IPS-20b (cell line): Measurements from ENCODE around the gene DNLZ.
"Not testable (repeated sequence)": the region's sequence is repeated elsewhere in the genome, so short reads cannot be mapped to it uniquely, and the experiment has no call there.

ENCODE experiments used
- H3K27ac ChIP-seq: one replicate; pipeline ENCODE4 v1.5.1; 2013; ENCODE audit warnings: low read length
- H3K27me3 ChIP-seq: 2 replicates; pipeline ENCODE4 v1.6.1; 2013; ENCODE audit warnings: mild to moderate bottlenecking, low read length, inconsistent platforms; ENCODE audit not compliant: insufficient read depth
- H3K36me3 ChIP-seq: 2 replicates; pipeline ENCODE4 v1.6.1; 2013; ENCODE audit warnings: low read depth, mild to moderate bottlenecking, inconsistent platforms, low read length, moderate library complexity; ENCODE audit not compliant: insufficient read depth
- H3K4me1 ChIP-seq: 2 replicates; pipeline ENCODE4 v1.6.1; 2013; ENCODE audit warnings: mild to moderate bottlenecking, control low read depth, inconsistent platforms, low read length, moderate library complexity; ENCODE audit not compliant: insufficient read depth
- H3K4me3 ChIP-seq: 2 replicates; pipeline ENCODE4 v1.5.1; 2013; ENCODE audit warnings: mild to moderate bottlenecking, low read length, inconsistent platforms
- H3K9ac ChIP-seq: 2 replicates; pipeline ENCODE4 v1.6.1; 2013; ENCODE audit warnings: low read depth, mild to moderate bottlenecking, inconsistent platforms, low read length, moderate library complexity
- H3K9me3 ChIP-seq: 2 replicates; pipeline ENCODE4 v1.6.1; 2013; ENCODE audit warnings: mild to moderate bottlenecking, low read depth, low read length, inconsistent platforms; ENCODE audit not compliant: insufficient read depth

DNLZ gene

GRCh38 chr9:136353757-136354488 lies 9.6 kb downstream of the DNLZ start:
- Histone ChIP-seq H3K27ac (no peak overlapping the region), H3K27me3 (no peaks in the 10 kb centered on the region), H3K9ac (no peak overlapping the region)

GRCh38 chr9:136353088-136353487 lies 10.5 kb downstream of the DNLZ start:
- H3K4me3 ChIP-seq = no peak overlapping the region
- no peaks in the 10 kb centered on the region for H3K9me3 ChIP-seq
- H3K4me1 ChIP-seq = no peaks in the 10 kb centered on the region
- no peaks in the 10 kb centered on the region for H3K27me3 ChIP-seq
- no peak overlapping the region for H3K27ac ChIP-seq
- no peaks in the 10 kb centered on the region for H3K36me3 ChIP-seq
- no peak overlapping the region for H3K9ac ChIP-seq

More at GRCh38 chr9:136353757-136354488, 9.6 kb downstream of the DNLZ start:
- Histone ChIP-seq H3K4me3 (no peak overlapping the region), H3K4me1 (no peaks in the 10 kb centered on the region), H3K9me3 (no peaks in the 10 kb centered on the region), H3K36me3 (no peaks in the 10 kb centered on the region)

- Histone ChIP-seq H3K4me1 (no peaks in the 10 kb centered on the region), H3K36me3 (no peaks in the 10 kb centered on the region), H3K4me3 (no peak overlapping the region), H3K9ac (no peak overlapping the region), H3K9me3 (no peaks in the 10 kb centered on the region), H3K27me3 (no peaks in the 10 kb centered on the region), H3K27ac (no peak overlapping the region)
These were observed 10.9 kb downstream of the DNLZ start for GRCh38 chr9:136352682-136353081.

GRCh38 chr9:136351868-136352267 lies 11.7 kb downstream of the DNLZ start:
- H3K27ac ChIP-seq, H3K4me1 ChIP-seq, H3K9me3 ChIP-seq, H3K9ac ChIP-seq, H3K36me3 ChIP-seq, H3K4me3 ChIP-seq, H3K27me3 ChIP-seq: not testable (repeated sequence)

GRCh38 chr9:136351252-136351800 lies 12.2 kb downstream of the DNLZ start:
- no peaks in the 10 kb centered on the region for H3K36me3 ChIP-seq
- H3K9ac ChIP-seq = no peak overlapping the region
- no peak overlapping the region for H3K27ac ChIP-seq
- H3K27me3 ChIP-seq = no peaks in the 10 kb centered on the region
- no peak overlapping the region for H3K4me3 ChIP-seq
- H3K4me1 ChIP-seq = no peaks in the 10 kb centered on the region
- no peaks in the 10 kb centered on the region for H3K9me3 ChIP-seq

GRCh38 chr9:136349546-136349945 lies 14.0 kb downstream of the DNLZ start:
- H3K9ac ChIP-seq = no peak overlapping the region

GRCh38 chr9:136348691-136349090 lies 14.9 kb downstream of the DNLZ start:
- Histone ChIP-seq H3K27me3 (no peaks in the 10 kb centered on the region), H3K9me3 (no peaks in the 10 kb centered on the region), H3K4me3 (no peak overlapping the region), H3K4me1 (no peaks in the 10 kb centered on the region), H3K9ac (no peak overlapping the region), H3K27ac (no peak overlapping the region), H3K36me3 (no peaks in the 10 kb centered on the region)

More at GRCh38 chr9:136349546-136349945, 14.0 kb downstream of the DNLZ start:
- no peaks in the 10 kb centered on the region for H3K9me3 ChIP-seq
- no peaks in the 10 kb centered on the region for H3K4me1 ChIP-seq
- no peaks in the 10 kb centered on the region for H3K27me3 ChIP-seq
- H3K4me3 ChIP-seq = no peak overlapping the region
- H3K36me3 ChIP-seq = no peaks in the 10 kb centered on the region
- H3K27ac ChIP-seq = no peak overlapping the region

- H3K36me3 ChIP-seq = no peaks in the 10 kb centered on the region
- H3K27ac ChIP-seq = no peak overlapping the region
These were observed 15.9 kb downstream of the DNLZ start for GRCh38 chr9:136347472-136348256.

GRCh38 chr9:136346927-136347465 lies 16.5 kb downstream of the DNLZ start:
- no peaks in the 10 kb centered on the region for H3K9me3 ChIP-seq
- H3K4me1 ChIP-seq = no peaks in the 10 kb centered on the region
- H3K9ac ChIP-seq = no peak overlapping the region

More at GRCh38 chr9:136347472-136348256, 15.9 kb downstream of the DNLZ start:
- H3K4me3 ChIP-seq = no peak overlapping the region
- H3K4me1 ChIP-seq = no peaks in the 10 kb centered on the region
- H3K9me3 ChIP-seq = no peaks in the 10 kb centered on the region
- no peaks in the 10 kb centered on the region for H3K27me3 ChIP-seq
- H3K9ac ChIP-seq = no peak overlapping the region

GRCh38 chr9:136346157-136346481 lies 17.4 kb downstream of the DNLZ start:
- Histone ChIP-seq H3K4me3 (no peak overlapping the region), H3K4me1 (no peaks in the 10 kb centered on the region), H3K9me3 (no peaks in the 10 kb centered on the region), H3K27me3 (no peaks in the 10 kb centered on the region), H3K36me3 (no peaks in the 10 kb centered on the region), H3K27ac (no peak overlapping the region), H3K9ac (no peak overlapping the region)

More at GRCh38 chr9:136346927-136347465, 16.5 kb downstream of the DNLZ start:
- no peaks in the 10 kb centered on the region for H3K27me3 ChIP-seq
- no peaks in the 10 kb centered on the region for H3K36me3 ChIP-seq
- H3K4me3 ChIP-seq = no peak overlapping the region
- no peak overlapping the region for H3K27ac ChIP-seq

GRCh38 chr9:136345281-136346156 lies 18.0 kb downstream of the DNLZ start:
- no peak overlapping the region for H3K4me3 ChIP-seq
- no peaks in the 10 kb centered on the region for H3K36me3 ChIP-seq
- H3K9me3 ChIP-seq = no peaks in the 10 kb centered on the region
- H3K9ac ChIP-seq = no peak overlapping the region
- H3K4me1 ChIP-seq = no peaks in the 10 kb centered on the region
- no peak overlapping the region for H3K27ac ChIP-seq
- no peaks in the 10 kb centered on the region for H3K27me3 ChIP-seq
